ENCODE measurements around the gene GOLGA8T. TPM values are rescaled to one million over a fixed set of nuclear protein-coding genes. Genes with fewer than 3 reads are reported as not detected.
"Not testable (repeated sequence)": the region's sequence is repeated elsewhere in the genome, so short reads cannot be mapped to it uniquely, and the experiment has no call there.

GOLGA8T gene
- total RNA-seq, 1 donor from 2014 or later: 1.5 TPM

DNA sequence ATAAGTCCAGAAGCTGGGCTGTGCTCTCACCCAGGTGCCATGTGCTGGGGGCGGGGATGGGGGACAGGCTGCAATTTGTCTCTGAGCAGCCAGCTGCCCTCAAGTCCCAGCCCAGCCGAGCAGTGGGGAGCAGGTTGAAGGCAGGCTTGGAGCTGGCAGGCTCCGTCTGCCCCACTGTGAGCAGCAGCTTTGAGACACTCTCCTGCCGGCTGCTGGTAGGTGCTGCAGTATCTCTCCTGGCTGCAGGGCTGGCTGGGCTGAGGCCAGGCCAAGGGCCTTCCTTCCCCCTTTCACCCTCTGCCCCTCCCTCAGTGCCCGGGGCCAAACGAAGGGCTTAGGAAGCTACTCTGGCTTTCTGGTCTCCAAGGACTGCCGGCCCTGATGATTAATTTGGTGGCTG lies 50.6 kb downstream of the GOLGA8T start:
- intact Hi-C loops (cut with DNase I); ATAC-seq; DNase-seq (ENCODE audit: low spot score): not testable (repeated sequence)

DNA sequence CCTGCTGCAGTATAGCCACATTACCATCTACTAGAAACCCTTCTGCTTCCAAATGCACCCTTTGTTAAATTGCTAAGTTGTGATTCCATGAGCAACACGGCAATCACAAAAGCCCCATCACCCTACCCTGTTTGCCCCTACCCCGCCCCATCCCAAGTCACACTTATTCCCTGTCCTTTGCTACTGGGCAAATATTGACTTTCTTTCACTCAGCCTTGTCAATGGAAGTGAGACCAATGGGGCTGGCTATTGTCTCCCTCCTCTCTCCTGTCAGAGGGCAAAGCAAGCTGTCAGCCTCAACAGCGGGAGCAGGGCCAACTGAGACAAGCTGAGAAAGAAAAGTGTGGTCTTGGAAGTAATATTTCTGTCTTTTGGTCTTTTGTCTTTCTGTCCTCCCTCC lies 52.6 kb downstream of the GOLGA8T start:
- intact Hi-C loops (cut with DNase I); ATAC-seq: not testable (repeated sequence)

DNA sequence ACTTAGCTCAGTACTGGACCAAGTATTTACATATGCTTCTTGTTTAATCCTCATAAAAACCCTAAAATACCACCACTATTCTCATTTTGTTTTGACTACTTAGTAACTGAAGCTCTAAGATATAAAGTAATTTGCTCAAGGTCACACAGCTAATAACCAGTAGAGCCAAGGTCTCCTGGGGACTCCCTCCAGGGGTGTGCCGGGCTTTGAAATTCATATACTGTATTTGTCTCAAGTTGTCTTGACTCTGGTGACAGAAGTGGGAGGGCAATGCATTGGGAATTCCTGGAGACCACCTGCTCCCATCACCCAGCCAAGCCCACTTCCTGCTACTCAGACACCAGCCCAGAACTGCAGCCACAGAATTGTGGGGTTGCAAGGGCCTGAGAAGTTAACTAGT lies 54.9 kb downstream of the GOLGA8T start:
- not testable (repeated sequence) for DNase-seq (ENCODE audit: low spot score)

More for the DNA sequence above, 52.6 kb downstream of the GOLGA8T start:
- not testable (repeated sequence) for DNase-seq (ENCODE audit: low spot score)

DNA sequence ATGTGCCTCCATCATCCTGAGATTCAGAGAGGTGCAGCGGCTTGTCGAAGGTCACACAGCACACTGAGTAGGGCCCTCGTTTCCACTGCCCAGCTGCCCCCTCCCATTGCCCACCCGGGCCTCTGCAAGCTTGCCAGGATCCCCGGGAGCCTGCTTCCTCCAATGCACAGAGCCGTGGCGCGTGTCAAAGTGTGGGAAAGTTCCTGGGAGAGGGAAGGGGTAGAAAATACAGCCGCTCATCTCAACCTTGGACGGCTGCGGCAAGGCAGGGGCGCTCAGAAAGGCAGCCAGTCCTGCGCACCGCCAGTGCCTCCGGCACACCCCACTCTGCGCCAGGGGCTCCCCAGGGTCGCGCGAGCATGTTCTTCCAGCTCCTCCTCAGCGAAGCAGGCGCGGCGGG lies 56.3 kb downstream of the GOLGA8T start:
- DNase-seq (ENCODE audit: low spot score); intact Hi-C loops (cut with DNase I); ATAC-seq: not testable (repeated sequence)

More for the DNA sequence above, 54.9 kb downstream of the GOLGA8T start:
- intact Hi-C loops (cut with DNase I); ATAC-seq: not testable (repeated sequence)

DNA sequence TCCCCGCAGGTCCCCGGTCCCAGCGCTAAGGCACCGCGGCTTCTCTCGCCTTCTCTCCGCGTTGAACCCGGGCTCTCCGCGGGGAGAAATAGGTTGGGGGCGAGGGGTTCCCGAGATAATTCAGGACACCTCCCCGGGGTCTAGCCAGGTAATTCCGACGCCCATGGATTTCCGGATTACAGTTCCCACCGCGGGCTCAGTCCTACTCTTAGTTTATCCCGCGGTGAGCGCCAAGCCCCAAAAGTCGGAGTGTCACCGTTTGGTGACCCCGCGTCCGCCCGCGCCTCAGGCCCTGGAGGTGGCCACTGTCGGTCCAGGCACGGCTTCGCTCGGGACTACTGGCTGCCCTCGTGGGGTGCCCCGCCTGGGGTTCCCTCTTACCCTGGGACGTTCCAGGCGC lies 56.8 kb downstream of the GOLGA8T start:
- DNase-seq (ENCODE audit: low spot score); intact Hi-C loops (cut with DNase I): not testable (repeated sequence)
- ATAC-seq: peak; percentile 23

DNA sequence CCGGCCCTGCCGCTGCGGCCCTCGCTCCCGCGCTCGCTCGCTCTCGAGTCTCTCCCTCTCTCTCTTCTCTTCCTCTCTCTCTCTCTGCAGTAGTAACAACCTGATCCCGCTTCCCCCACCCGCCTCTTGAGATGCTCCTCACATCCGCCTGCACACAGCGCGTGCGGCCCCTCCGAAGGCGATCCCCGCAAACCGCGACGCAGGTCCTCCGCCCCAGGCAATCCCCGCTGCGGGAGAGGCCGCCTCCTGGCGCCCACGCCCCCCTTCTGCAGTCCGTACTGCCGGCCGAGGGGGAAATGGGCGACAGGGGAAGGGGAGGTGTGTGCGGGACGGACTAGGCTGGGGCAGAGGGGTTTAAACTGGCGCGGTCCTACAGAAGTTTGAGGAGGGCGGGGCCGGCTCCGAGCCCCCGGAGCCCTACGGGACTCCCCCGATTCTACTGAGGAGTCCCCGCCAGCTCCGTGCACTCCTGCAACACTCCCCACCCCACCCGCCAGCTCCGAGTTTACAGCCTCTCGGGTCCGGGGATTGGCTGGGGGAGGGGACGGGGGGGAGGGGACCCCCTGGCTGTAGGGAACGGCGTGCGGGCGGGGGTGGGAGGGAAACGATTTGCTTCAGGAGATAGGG lies 57.4 kb downstream of the GOLGA8T start:
- DNase-seq (ENCODE audit: low spot score); intact Hi-C loops (cut with DNase I): not testable (repeated sequence)
- peak; percentile 11 for ATAC-seq

DNA sequence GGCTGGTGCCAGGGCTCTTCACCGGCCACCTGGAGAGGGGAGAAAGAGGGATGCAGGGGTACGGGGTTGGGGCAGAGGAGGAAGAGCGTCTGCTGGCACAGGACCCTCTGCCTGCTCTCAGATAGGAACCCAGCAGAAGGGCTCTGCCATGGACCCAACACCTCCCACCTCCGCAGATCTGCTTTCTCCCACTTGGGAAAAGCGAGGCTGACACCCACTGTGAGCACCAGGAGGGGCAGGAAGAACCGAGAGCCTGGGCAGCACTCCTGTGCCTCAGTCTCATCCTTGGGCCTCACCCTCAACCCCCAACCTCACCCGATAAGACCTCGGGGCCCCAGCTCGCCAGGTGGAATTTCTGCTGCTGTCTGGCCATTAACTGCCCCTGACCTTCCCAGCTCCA lies 58.0 kb downstream of the GOLGA8T start:
- DNase-seq (ENCODE audit: low spot score); intact Hi-C loops (cut with DNase I): not testable (repeated sequence)
- ATAC-seq: peak; percentile 13

Other genes with a start within 250 kb of the GOLGA8T start
- gene GOLGA8J, start 52.1 kb upstream of the GOLGA8T start, total RNA-seq: 0.89 TPM

Data from sciatic nerve (tissue), 2 donors.